Stromal cell of bone marrow (primary cell): Measurements from ENCODE around the gene PRR36.

Source experiments
- DNase-seq: peaks from one replicate; pipeline ENCODE4 v3.0.0-alpha.2; 2012; ENCODE audit warnings: low read depth

PRR36 gene

GRCh38 chr19:7871437-7872305, 2.5 kb downstream of the PRR36 start:
- peak; percentile 77 for DNase-seq

- no peak for DNase-seq
Measured at GRCh38 chr19:7870571-7871436, 3.4 kb downstream of the PRR36 start.

GRCh38 chr19:7869910-7870511, 4.2 kb downstream of the PRR36 start:
- no peak for DNase-seq

- no peak for DNase-seq
Measured at GRCh38 chr19:7869453-7869909, 4.7 kb downstream of the PRR36 start.

- DNase-seq: no peak
Measured at GRCh38 chr19:7868671-7869452, 5.3 kb downstream of the PRR36 start.

- no peak for DNase-seq
Measured at GRCh38 chr19:7868326-7868670, 5.9 kb downstream of the PRR36 start.

- no peak for DNase-seq
Measured at GRCh38 chr19:7867092-7867844, 6.9 kb downstream of the PRR36 start.

GRCh38 chr19:7866399-7867091, 7.6 kb downstream of the PRR36 start:
- DNase-seq: no peak

GRCh38 chr19:7865262-7865911, 8.8 kb downstream of the PRR36 start:
- no peak for DNase-seq

GRCh38 chr19:7864690-7865074, 9.5 kb downstream of the PRR36 start:
- DNase-seq: no peak

GRCh38 chr19:7863971-7864689, 10.1 kb downstream of the PRR36 start:
- no peak for DNase-seq

- no peak for DNase-seq
Measured at GRCh38 chr19:7863157-7863970, 10.8 kb downstream of the PRR36 start.

GRCh38 chr19:7862413-7862951, 11.7 kb downstream of the PRR36 start:
- DNase-seq: no peak

GRCh38 chr19:7861619-7862412, 12.4 kb downstream of the PRR36 start:
- DNase-seq: no peak

GRCh38 chr19:7860714-7861618, 13.2 kb downstream of the PRR36 start:
- DNase-seq: no peak
